T-helper 1 cell (primary cell): Measurements from ENCODE around the gene EPHB2.

ENCODE experiments used
- DNase-seq, 5 donors: peaks; one replicate each; pipeline ENCODE4 v3.0.0-alpha.2; 2012 to 2020

The EPHB2 gene

GRCh38 chr1:22864886-22865285 lies 154.2 kb downstream of the EPHB2 start:
- no peak for DNase-seq

DNA sequence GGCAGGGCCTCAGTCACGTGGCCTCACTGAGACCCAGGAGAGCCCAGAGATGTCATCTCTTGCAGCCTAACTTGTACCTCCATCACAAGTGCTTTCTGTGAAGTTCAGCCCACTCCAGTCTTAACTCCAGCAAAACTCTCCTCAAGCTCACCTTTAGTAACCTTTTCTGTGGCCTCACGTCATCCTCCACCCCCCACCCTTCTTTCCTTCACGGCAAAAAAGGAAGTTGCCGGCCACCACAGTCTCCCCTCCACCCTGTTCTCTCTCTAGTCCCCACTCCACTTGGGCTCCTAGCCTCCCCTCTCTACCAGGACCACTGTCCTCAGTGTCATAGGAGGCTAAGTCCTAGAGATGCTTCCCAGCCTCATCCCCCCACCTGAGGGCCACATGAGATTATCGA lies 155.1 kb downstream of the EPHB2 start:
- no peak for DNase-seq

GRCh38 chr1:22866868-22867267 lies 156.2 kb downstream of the EPHB2 start:
- no peak for DNase-seq

DNA sequence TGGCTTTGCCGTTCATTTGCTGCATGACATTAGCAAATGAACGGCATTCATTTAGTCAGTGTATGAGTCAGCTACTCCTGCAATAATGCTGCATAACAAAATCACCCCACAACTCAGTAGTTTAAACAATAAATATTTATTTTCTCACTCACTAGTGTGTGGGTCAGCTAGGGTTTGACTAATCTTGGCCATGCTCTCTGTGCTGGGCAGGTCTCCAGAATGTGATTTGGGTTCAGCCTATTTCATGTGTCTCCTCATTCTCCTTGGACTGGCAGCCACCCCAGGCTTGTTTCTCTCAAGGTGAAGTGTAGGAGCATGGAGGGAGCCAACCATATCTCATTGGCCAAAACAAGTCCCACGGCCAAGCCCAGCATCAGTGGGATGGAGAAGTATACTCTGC lies 157.7 kb downstream of the EPHB2 start:
- no peak for DNase-seq

- DNase-seq: no peak
Observed at GRCh38 chr1:22869325-22869724, 158.7 kb downstream of the EPHB2 start.

GRCh38 chr1:22870201-22870871 lies 159.7 kb downstream of the EPHB2 start:
- DNase-seq: no peak

- DNase-seq: no peak
Observed at GRCh38 chr1:22872981-22873664, 162.5 kb downstream of the EPHB2 start.

GRCh38 chr1:22874785-22875184 lies 164.1 kb downstream of the EPHB2 start:
- no peak for DNase-seq

- DNase-seq: no peak
Observed at GRCh38 chr1:22875241-22875640, 164.6 kb downstream of the EPHB2 start.

DNA sequence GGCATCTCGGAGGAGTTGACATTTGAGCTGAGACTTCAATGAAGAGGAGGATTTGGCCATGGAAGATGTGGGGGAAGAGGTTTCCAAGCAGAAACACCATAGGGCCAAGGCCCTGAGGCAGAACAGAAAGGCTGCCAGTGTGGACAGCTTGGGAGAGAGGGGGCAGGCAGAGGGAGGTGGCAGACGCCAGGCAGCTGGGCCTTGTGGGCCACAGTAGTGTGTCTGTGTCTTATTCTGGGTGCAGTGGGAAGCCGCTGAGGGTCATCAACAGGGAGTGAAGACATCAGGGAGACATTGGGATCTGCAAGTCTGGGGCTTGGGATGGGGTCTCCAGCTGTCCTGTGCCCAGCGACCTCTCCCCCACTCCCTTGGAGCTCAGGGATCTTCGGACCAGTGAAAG lies 165.2 kb downstream of the EPHB2 start:
- no peak for DNase-seq

DNA sequence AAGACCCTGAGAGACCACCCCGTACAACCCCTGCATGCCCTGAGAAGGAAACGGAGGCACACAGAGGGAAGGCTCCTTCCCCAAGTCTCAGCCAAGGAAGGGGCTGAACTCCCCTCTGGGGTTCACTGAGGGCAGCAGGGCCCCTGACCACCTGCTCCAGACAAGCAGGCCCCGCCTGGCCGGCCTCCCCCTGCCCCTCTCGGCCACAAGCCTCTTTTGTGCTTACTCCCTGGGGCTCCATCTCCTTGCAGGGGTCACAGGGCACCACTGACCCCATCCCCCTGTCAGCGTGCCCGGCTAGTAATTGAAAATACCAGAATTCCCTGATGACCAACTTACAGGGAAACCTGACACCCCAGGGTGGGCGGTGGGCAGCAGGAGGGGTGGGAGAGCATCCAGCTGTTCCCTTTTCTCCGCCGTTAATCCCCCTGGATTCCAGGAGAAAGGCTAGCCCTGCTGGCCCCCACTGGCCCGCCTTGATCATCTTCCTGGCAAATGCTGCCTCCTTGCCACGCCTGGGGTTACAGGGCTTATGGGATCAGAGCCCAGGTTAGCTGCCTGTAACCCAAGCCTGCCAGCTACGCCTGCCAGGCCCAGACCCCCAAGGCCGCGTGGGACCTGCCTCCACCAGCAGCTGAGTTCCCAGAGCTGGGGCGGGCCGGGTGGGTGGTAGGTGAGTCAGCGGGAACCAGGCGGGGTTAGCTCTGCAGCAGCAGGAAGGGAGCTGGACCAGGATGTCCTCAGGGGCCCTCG lies 165.9 kb downstream of the EPHB2 start:
- DNase-seq: no peak

DNA sequence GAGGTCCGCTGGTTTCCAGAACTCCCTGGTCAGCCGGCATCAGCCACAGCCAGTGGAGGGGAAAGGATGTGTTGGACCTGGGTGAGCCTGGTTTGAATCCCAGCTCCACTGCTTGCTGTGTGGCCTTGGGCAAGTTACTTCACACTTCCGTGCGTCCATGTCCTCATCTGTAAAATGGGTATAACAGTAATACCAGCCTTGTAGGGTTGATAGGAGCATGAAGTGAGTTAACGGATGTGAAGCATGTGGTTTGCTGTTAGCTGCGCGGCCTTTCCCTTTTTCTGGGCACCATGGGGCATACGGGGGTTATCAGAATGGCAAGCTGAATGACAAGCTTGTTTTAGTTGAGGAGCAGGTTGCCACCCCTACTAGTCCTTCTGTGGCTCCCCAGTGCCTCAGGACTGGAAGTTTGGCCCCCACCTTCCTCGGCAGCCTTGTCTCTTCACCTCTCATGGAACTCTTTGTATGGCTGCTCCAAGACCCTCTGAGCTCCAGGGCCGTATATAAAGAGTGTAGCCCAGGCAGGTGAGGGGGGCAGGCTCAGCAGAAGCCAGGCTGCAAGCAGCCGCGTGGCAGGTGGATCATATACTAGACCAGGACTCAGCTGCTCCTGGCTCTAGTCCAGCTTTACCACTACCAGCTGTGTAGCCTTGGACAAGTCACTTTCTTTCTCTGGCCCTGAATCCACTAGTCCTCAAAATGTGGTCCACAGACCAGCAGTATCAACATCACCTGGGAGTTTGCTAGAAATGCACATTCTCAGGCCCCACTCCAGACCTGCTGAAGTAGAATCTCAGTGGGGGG lies 166.7 kb downstream of the EPHB2 start:
- no peak for DNase-seq

DNA sequence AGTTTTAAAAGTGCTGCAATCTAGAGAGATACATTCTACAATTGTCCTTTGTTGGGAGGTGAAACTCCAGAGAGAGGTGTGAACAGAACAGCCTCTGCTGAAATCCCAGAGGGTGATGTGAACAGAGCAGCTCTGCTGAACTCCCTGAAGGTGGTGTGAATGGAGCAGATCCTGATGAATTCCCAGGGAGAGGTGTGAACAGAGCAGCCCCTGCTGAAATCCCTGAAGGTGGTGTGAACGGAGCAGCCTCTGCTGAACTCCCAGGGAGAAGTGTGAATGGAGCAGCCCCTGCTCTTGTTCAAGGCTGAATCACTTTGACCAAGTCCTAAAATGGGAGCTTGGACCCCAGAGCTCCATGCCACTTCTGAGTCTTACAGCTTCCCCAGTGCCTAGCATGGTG lies 167.3 kb downstream of the EPHB2 start:
- DNase-seq: no peak

DNA sequence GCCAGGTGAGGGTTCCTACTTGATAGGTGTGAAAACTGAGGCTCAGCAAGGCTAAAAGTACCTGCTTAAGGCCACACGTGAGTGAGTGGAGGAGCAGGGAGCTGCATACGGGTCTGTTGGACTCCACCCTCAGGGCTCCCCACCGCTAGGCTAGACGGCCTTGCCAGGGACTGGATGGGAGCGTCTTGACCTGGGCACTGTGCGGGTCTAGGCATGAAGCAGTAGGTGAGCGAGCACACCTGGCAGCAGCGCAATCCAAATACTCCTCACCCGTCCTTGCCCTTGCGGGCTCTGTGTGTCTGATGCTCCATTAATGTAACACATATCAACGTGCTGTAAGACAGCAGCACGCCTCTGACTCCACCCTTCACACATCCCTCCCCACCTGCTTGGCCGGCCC lies 168.0 kb downstream of the EPHB2 start:
- no peak for DNase-seq

DNA sequence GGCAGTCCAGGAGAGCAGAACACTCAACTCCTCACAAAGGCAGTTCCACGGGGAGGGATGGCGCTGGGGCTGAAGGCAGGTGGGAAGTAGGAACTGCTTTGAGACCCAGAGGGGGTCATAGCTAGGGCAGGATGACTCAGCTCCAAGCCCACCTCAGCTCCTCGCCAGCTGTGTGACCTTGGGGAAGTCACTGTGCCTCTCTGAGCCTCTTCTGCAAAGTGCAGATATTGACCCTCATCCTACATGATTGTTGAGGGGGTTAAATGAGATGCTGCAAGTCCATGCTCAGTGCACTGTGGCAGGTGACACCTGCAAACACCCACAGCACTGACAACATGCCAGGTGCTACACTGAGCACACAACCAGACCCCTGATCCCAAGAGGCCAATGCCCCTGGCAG lies 168.8 kb downstream of the EPHB2 start:
- DNase-seq: no peak

GRCh38 chr1:22880174-22880601 lies 169.5 kb downstream of the EPHB2 start:
- no peak for DNase-seq

DNA sequence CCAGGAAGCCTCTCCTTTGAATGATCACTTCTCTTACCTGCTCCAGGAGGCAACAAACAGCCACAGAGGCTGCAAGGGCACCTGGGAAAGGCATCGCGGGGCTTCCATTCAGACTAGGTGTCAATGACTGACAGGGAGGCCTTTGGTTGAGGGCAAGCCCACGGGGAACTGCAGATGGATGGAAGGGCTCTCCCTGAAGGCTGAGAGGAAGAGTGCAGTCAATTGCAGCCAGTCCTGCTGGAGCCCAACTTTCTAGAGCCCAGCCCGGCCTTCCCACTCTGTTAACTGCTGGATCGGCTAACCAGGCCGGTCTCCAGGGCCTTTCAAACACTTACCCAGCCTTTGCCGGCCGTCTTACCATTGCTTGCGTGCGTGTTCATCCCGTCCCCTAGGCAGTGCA lies 172.8 kb downstream of the EPHB2 start:
- DNase-seq: no peak

DNA sequence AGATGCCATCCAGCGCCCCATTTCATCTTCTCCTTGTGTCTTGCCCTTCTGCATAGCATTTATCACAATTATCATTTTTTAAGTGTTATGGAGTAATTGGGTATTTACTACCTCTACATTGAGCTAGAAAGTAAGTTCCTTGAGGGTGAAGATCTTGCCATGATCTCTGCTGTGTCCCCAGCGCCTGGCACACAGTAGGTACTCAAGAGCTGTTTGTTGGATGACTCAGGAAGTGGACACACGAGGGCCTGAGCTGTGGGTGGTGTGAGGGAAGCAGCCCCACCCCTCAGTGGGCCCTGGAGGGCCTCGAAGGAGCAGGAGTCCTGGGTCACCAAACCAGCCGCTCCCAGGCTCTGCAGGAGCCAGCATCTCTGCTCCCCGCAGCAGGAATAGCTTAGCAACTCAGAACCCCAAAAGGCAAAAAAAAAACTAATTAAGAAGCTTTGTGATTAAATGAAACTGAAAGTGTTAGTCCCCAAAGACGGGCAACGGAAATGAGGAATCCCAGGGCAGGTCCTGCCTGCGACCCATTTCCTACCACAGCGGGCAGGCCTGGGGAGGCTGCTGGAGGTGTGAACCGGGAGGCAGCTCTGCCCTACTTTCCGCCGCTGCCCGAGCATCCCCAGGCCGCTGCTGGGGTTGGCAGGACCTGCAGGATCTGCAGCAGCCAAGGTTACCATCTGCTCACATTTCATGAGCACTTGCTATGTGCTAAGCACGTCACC lies 174.3 kb downstream of the EPHB2 start:
- DNase-seq: peak in 1 of 5 donors; percentile 26

DNA sequence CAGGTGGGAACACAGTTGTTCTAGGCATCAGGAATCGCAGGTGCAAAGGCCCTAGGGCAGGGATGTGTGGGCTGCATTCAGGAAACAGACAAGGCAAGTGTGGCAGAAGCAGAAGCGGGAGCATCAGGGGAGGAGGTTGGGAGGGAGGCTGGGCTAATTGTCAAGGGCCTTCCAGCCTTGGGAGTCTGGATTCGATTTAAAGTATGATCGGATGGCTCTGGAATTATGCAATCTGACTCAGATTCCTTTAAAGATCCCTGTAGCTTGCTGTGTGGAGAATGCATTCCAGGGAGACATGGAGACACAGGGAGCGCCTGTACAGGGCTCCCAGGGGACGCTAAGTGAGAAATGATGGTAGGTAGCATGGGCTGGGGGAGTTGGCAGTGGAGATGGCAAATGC lies 175.6 kb downstream of the EPHB2 start:
- DNase-seq: no peak

DNA sequence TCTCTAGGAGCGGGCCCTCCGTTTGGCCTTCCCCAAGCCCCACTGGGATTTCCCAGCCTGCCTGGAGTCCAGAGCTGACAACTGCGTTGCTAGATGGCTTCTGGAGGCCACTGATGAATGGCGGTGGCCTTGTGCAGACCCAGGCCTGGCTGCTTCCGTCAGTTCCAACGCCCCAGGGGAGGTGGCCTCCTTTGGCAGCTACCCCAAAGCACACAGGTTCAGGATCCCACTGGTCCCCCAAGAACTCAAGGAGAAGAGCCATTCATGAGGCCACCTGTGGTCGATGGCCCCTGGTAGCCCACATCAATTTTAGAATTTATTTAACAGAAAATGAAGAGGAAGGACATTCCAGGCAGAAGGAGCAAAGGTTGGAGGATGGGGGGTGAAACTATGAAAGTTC lies 176.9 kb downstream of the EPHB2 start:
- DNase-seq: no peak

DNA sequence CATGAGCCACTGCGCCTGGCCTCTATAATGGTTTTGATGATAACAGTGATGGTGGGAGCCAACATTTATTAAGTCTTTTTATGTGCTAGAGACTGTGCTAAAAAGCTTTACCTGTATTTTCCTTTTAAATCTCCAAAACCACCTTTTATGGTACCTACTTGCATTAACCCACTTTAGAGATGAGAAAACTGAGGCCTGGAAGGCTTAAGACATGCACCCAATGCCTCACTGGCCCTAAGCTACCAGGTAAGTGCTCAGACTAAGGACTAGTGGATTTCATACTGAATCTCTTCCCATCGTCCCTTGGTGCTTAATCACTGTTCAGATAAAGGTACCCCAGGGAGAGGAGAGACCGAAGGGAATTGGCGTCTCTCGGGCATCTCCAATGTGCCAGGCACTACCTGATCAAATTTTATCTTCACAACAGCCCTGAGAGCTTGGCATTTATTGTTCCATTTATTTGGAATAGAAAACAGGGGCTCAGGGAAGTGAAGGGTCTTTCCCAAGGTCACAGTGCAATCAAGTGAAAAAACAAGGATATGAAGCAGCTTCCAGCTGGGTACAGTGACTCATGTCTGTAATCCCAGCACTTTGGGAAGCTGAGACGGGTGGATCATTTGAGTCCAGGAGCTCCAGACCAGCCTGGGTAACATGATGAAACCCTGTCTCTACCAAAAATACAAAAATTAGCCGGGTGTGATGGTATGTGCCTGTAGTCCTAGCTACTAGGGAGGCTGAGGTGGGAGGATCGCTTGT lies 177.9 kb downstream of the EPHB2 start:
- DNase-seq: no peak
